GM19035 (cell line): ENCODE measurements around the gene SYTL2.
"Not testable (repeated sequence)": the region's sequence is repeated elsewhere in the genome, so short reads cannot be mapped to it uniquely, and the experiment has no call there.

Experiments used
- ATAC-seq: cut with Tn5 transposase; IDR thresholded peaks from one replicate; pipeline ENCODE4 v1.9.1; 2021; ENCODE audit not compliant: unreplicated experiment

Gene SYTL2

GRCh38 chr11:85663080-85663752, 147.7 kb downstream of the SYTL2 start:
- ATAC-seq = no peak

GRCh38 chr11:85661972-85662664, 148.8 kb downstream of the SYTL2 start:
- ATAC-seq = no peak

- no peak for ATAC-seq
These were observed 152.8 kb downstream of the SYTL2 start for GRCh38 chr11:85658180-85658579.

- ATAC-seq = no peak
These were observed 154.2 kb downstream of the SYTL2 start for GRCh38 chr11:85656777-85657176.

GRCh38 chr11:85654343-85654742, 156.6 kb downstream of the SYTL2 start:
- not testable (repeated sequence) for ATAC-seq

GRCh38 chr11:85652786-85653447, 158.0 kb downstream of the SYTL2 start:
- ATAC-seq = no peak

- no peak for ATAC-seq
These were observed 159.8 kb downstream of the SYTL2 start for GRCh38 chr11:85651118-85651517.

GRCh38 chr11:85647604-85648299, 163.2 kb downstream of the SYTL2 start, which contains the start of gene TMEM126A:
TSS of gene TMEM126A (plus strand) at chr11:85647967. CDS start at chr11:85650256, 2,289 bp downstream.
- peak; percentile 99 for ATAC-seq

- peak; percentile 7 for ATAC-seq
These were observed 163.9 kb downstream of the SYTL2 start for GRCh38 chr11:85647078-85647477.
